ENCODE data around the gene ARFGAP3.

Gene ARFGAP3

GRCh38 chr22:42869888-42870480, 12.9 kb upstream of the ARFGAP3 start:
- no peaks in the 10 kb centered on the region for H3K27me3 ChIP-seq (ENCODE audit: insufficient read depth, low read length, poor library complexity, severe bottlenecking)
- no peak overlapping the region for H3K4me3 ChIP-seq (ENCODE audit: low read length, poor library complexity, severe bottlenecking)
- peaks cover 42% of the 10 kb centered on the region; the same call in 1 of the 2 replicates for H3K36me3 ChIP-seq (ENCODE audit: insufficient read depth, low read length)
- no peaks in the 10 kb centered on the region for H3K9me3 ChIP-seq (ENCODE audit: insufficient read depth, low read depth, low read length)
- no peak overlapping the region for H3K9ac ChIP-seq (ENCODE audit: low read depth, low read length, poor library complexity, severe bottlenecking)
- TF ChIP-seq CTCF (conservative IDR thresholded peaks at IDR 0.05; ENCODE audit: low read length) = no peak
- no peak for TF ChIP-seq EZH2phosphoT487 (IDR thresholded peaks at IDR 0.05; ENCODE audit: borderline replicate concordance)
- H3K4me2 ChIP-seq (ENCODE audit: low read depth, low read length, poor library complexity, severe bottlenecking) = no peak overlapping the region
- no peaks in the 10 kb centered on the region for H4K20me1 ChIP-seq (ENCODE audit: insufficient read depth, low read length, poor library complexity, severe bottlenecking)
- no peaks in the 10 kb centered on the region for H3K79me2 ChIP-seq (ENCODE audit: insufficient read depth, low read length)
- H3F3A ChIP-seq (ENCODE audit: low read depth) = no peaks in the 10 kb centered on the region
- H3K4me1 ChIP-seq (ENCODE audit: insufficient read depth, low read length, poor library complexity, severe bottlenecking) = no peaks in the 10 kb centered on the region
- H3K9me2 ChIP-seq (replicated peaks; ENCODE audit: low read depth, low read length) = no peaks in the 10 kb centered on the region
- no peak overlapping the region for H2AFZ ChIP-seq (ENCODE audit: low read length)

GRCh38 chr22:42869463-42869862, 12.4 kb upstream of the ARFGAP3 start:
- Histone ChIP-seq H3F3A (ENCODE audit: low read depth) (no peaks in the 10 kb centered on the region), H3K9me2 (replicated peaks; ENCODE audit: low read depth, low read length) (no peaks in the 10 kb centered on the region), H3K79me2 (ENCODE audit: insufficient read depth, low read length) (no peaks in the 10 kb centered on the region), H4K20me1 (ENCODE audit: insufficient read depth, low read length, poor library complexity, severe bottlenecking) (no peaks in the 10 kb centered on the region), H3K4me1 (ENCODE audit: insufficient read depth, low read length, poor library complexity, severe bottlenecking) (no peaks in the 10 kb centered on the region), H3K9me3 (ENCODE audit: insufficient read depth, low read depth, low read length) (no peaks in the 10 kb centered on the region), H3K4me2 (ENCODE audit: low read depth, low read length, poor library complexity, severe bottlenecking) (no peak overlapping the region), H3K27me3 (ENCODE audit: insufficient read depth, low read length, poor library complexity, severe bottlenecking) (no peaks in the 10 kb centered on the region), H3K36me3 (ENCODE audit: insufficient read depth, low read length) (peaks cover 40% of the 10 kb centered on the region; the same call in 1 of the 2 replicates), H2AFZ (ENCODE audit: low read length) (no peak overlapping the region), H3K4me3 (ENCODE audit: low read length, poor library complexity, severe bottlenecking) (no peak overlapping the region), H3K9ac (ENCODE audit: low read depth, low read length, poor library complexity, severe bottlenecking) (no peak overlapping the region)
- TF ChIP-seq EZH2phosphoT487 (IDR thresholded peaks at IDR 0.05; ENCODE audit: borderline replicate concordance) = no peak
- no peak for TF ChIP-seq CTCF (conservative IDR thresholded peaks at IDR 0.05; ENCODE audit: low read length)

GRCh38 chr22:42868751-42869251, 11.7 kb upstream of the ARFGAP3 start:
- H3K9me3 ChIP-seq (ENCODE audit: insufficient read depth, low read depth, low read length) = no peaks in the 10 kb centered on the region
- H3K27me3 ChIP-seq (ENCODE audit: insufficient read depth, low read length, poor library complexity, severe bottlenecking) = no peaks in the 10 kb centered on the region
- H3K9me2 ChIP-seq (replicated peaks; ENCODE audit: low read depth, low read length) = no peaks in the 10 kb centered on the region
- H3K4me3 ChIP-seq (ENCODE audit: low read length, poor library complexity, severe bottlenecking) = no peak overlapping the region
- H3F3A ChIP-seq (ENCODE audit: low read depth) = no peaks in the 10 kb centered on the region
- H3K4me1 ChIP-seq (ENCODE audit: insufficient read depth, low read length, poor library complexity, severe bottlenecking) = no peaks in the 10 kb centered on the region
- TF ChIP-seq EZH2phosphoT487 (IDR thresholded peaks at IDR 0.05; ENCODE audit: borderline replicate concordance) = no peak
- H3K4me2 ChIP-seq (ENCODE audit: low read depth, low read length, poor library complexity, severe bottlenecking) = no peak overlapping the region
- H3K9ac ChIP-seq (ENCODE audit: low read depth, low read length, poor library complexity, severe bottlenecking) = no peak overlapping the region
- H4K20me1 ChIP-seq (ENCODE audit: insufficient read depth, low read length, poor library complexity, severe bottlenecking) = no peaks in the 10 kb centered on the region
- no peak overlapping the region for H2AFZ ChIP-seq (ENCODE audit: low read length)
- peaks cover 33% of the 10 kb centered on the region; the same call in 1 of the 2 replicates for H3K36me3 ChIP-seq (ENCODE audit: insufficient read depth, low read length)
- no peaks in the 10 kb centered on the region for H3K79me2 ChIP-seq (ENCODE audit: insufficient read depth, low read length)

- TF ChIP-seq CTCF (conservative IDR thresholded peaks at IDR 0.05; ENCODE audit: low read length) (no peak), EZH2phosphoT487 (IDR thresholded peaks at IDR 0.05; ENCODE audit: borderline replicate concordance) (no peak)
- Histone ChIP-seq H3K27me3 (ENCODE audit: insufficient read depth, low read length, poor library complexity, severe bottlenecking) (no peaks in the 10 kb centered on the region), H3K9me3 (ENCODE audit: insufficient read depth, low read depth, low read length) (no peaks in the 10 kb centered on the region), H4K20me1 (ENCODE audit: insufficient read depth, low read length, poor library complexity, severe bottlenecking) (no peaks in the 10 kb centered on the region), H2AFZ (ENCODE audit: low read length) (no peak overlapping the region), H3K79me2 (ENCODE audit: insufficient read depth, low read length) (no peaks in the 10 kb centered on the region), H3F3A (ENCODE audit: low read depth) (no peaks in the 10 kb centered on the region), H3K36me3 (ENCODE audit: insufficient read depth, low read length) (peaks cover 7% of the 10 kb centered on the region; the same call in 1 of the 2 replicates), H3K9me2 (replicated peaks; ENCODE audit: low read depth, low read length) (no peaks in the 10 kb centered on the region), H3K4me3 (ENCODE audit: low read length, poor library complexity, severe bottlenecking) (no peak overlapping the region), H3K4me1 (ENCODE audit: insufficient read depth, low read length, poor library complexity, severe bottlenecking) (no peaks in the 10 kb centered on the region), H3K4me2 (ENCODE audit: low read depth, low read length, poor library complexity, severe bottlenecking) (no peak overlapping the region), H3K9ac (ENCODE audit: low read depth, low read length, poor library complexity, severe bottlenecking) (no peak overlapping the region)
These were observed 9.0 kb upstream of the ARFGAP3 start for GRCh38 chr22:42866100-42866499.

All from Loucy (cell line).